ENCODE results near the gene PTPRH. TPM values are rescaled to one million over a fixed set of nuclear protein-coding genes. Genes with fewer than 3 reads are reported as not detected.
A peak's percentile ranks its signal among the peaks of the same experiment; 100 is the strongest.

PTPRH gene
- total RNA-seq, 1 donor from 2014 or later: 2.1 TPM

DNA sequence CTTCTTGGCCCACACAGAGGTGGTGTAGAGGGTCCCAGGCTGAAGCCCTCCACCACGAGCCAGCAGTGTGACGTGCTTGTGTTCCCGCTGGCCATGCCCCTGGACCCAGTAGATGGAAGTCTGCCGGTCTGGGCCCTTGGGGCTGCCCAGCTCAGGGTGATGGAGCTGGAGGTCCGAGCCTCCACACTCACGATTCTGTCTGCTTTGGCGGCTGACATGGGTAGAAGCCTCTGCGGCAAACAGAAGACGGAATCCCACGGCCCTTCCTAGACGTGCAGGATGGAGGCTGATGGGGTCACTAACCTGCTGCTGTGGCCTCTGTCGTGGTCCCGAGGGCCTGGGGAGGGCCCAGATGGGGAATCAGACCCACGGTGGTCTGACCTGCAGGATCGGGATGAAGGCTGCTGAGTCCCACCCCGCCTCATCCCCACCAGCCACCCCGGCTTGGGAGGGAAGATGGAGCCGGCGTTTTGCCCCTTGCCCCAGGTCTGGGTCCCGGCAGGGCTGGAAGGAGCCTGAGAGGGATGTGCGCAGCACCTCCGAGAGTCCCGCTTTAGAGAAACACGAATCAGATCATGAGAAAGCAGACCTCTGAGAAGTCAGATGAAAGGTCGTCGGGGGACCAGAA is 14.9 kb upstream of the PTPRH start:
- H3K36me3 ChIP-seq (ENCODE audit: control insufficient read depth, insufficient read depth, low read length): no peaks in the 10 kb centered on the region
- TF ChIP-seq, protein P1, sequence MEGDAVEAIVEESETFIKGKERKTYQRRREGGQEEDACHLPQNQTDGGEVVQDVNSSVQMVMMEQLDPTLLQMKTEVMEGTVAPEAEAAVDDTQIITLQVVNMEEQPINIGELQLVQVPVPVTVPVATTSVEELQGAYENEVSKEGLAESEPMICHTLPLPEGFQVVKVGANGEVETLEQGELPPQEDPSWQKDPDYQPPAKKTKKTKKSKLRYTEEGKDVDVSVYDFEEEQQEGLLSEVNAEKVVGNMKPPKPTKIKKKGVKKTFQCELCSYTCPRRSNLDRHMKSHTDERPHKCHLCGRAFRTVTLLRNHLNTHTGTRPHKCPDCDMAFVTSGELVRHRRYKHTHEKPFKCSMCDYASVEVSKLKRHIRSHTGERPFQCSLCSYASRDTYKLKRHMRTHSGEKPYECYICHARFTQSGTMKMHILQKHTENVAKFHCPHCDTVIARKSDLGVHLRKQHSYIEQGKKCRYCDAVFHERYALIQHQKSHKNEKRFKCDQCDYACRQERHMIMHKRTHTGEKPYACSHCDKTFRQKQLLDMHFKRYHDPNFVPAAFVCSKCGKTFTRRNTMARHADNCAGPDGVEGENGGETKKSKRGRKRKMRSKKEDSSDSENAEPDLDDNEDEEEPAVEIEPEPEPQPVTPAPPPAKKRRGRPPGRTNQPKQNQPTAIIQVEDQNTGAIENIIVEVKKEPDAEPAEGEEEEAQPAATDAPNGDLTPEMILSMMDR (IDR thresholded peaks at IDR 0.05; ENCODE audit: insufficient read depth, low read length, poor library complexity, severe bottlenecking): no peak
- H3K27me3 ChIP-seq (ENCODE audit: control insufficient read depth, insufficient read depth, low read length): no peaks in the 10 kb centered on the region
- no peak for DNase-seq (ENCODE audit: low read depth)
- H3K4me3 ChIP-seq (ENCODE audit: low read depth, low read length): no peak overlapping the region

DNA sequence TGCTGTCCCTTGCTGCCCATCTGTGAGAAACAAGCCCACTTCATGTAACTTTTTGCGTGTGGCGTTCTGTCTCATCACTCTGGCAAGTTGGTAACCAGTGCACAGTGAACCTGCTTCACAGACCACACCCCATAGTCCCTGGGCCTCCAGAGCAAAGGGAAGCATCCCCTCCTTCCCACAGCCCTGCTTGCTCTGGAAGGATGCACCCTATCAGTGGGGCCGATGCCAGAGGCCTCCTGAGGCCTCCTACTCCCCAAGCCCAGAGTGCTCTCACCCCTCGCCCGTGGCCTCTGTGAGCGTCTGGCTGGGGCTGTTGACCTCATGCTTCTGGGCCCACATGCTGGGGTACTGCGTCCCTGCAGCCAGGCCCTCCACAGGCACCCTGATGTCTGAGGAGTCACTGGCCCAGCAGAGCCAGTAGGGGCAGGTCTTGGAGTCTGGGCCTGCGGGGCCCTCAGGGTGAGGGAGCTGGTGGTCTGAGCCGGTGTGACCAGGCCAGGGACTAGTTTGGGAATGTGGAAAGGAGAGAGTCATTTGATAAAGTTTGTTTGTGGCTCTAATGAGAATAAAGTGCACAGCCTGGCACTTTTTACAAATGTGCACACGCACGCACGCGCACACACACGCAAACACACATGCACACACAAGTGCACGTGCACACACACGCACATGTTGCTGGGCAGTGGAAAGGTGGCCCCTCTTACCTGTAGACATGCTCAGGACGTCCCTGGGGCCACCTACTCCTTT is 14.2 kb upstream of the PTPRH start:
- TF ChIP-seq, protein P1 (IDR thresholded peaks at IDR 0.05; ENCODE audit: insufficient read depth, low read length, poor library complexity, severe bottlenecking): no peak
- no peak overlapping the region for H3K4me3 ChIP-seq (ENCODE audit: low read depth, low read length)
- no peaks in the 10 kb centered on the region for H3K36me3 ChIP-seq (ENCODE audit: control insufficient read depth, insufficient read depth, low read length)
- H3K27me3 ChIP-seq (ENCODE audit: control insufficient read depth, insufficient read depth, low read length): no peaks in the 10 kb centered on the region
- DNase-seq (ENCODE audit: low read depth): no peak

DNA sequence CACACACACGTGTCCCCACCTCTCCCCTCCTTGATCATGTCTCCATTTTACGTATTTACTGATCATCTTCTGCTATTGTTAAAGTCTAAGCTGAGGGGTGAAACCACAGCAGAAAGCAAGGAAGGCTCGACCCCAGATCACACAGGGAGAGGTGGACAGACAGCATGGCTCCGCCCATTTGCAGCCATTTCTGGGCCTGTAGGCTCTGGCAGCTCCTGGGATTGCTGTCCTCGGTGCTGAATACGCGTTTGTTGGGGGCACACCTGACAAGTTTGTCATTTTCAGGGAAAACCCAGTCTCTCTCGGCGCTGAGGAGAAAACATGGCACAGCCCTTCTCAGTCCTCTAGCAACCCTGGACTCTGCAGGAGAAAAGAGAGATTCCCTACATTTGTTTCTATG is 11.2 kb upstream of the PTPRH start:
- TF ChIP-seq, protein P1 (IDR thresholded peaks at IDR 0.05; ENCODE audit: insufficient read depth, low read length, poor library complexity, severe bottlenecking): no peak
- H3K36me3 ChIP-seq (ENCODE audit: control insufficient read depth, insufficient read depth, low read length): no peaks in the 10 kb centered on the region
- H3K27me3 ChIP-seq (ENCODE audit: control insufficient read depth, insufficient read depth, low read length): no peaks in the 10 kb centered on the region
- no peak overlapping the region for H3K4me3 ChIP-seq (ENCODE audit: low read depth, low read length)
- DNase-seq (ENCODE audit: low read depth): no peak

DNA sequence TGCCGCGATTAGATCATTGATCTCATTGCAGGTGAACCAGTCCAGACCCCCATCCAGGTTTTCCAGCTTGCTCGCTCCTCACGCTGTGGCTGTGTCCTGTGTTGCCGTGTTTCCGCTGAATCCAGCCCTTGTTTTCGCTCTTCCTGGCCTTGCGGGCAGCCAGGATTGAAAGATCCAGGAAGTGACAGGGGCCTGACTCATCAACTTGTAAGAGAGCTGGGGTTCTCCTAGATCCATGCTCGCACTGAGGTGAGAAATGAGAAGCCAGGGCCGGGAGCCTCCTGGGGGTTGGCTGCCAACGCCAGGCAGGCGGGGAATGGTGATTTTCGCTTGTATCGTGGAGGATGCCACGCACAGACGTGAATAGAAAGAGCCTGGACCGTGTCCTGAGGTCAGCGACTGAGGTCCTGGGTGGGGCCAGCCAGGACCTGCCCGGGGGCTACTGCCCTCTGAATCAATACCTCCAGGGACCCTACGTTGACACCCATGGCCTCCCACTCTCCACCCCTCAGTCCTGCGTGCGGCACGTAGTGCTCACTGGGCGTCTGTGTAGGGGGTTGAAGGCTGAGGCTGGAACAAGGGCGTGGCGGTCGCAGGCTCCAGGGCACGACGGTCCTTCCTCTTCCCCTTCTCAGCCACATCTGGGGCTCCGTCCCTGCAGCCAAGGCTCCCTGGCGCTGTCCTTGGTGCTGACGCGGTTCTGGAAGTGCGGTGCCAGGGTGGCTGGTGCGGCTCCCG is 7.3 kb upstream of the PTPRH start:
- H3K27me3 ChIP-seq (ENCODE audit: control insufficient read depth, insufficient read depth, low read length): no peaks in the 10 kb centered on the region
- H3K36me3 ChIP-seq (ENCODE audit: control insufficient read depth, insufficient read depth, low read length): no peaks in the 10 kb centered on the region
- TF ChIP-seq, protein P1 (IDR thresholded peaks at IDR 0.05; ENCODE audit: insufficient read depth, low read length, poor library complexity, severe bottlenecking): no peak
- peak; percentile 99 for DNase-seq (ENCODE audit: low read depth)
- peak overlapping the region; percentile 37 for H3K4me3 ChIP-seq (ENCODE audit: low read depth, low read length)

DNA sequence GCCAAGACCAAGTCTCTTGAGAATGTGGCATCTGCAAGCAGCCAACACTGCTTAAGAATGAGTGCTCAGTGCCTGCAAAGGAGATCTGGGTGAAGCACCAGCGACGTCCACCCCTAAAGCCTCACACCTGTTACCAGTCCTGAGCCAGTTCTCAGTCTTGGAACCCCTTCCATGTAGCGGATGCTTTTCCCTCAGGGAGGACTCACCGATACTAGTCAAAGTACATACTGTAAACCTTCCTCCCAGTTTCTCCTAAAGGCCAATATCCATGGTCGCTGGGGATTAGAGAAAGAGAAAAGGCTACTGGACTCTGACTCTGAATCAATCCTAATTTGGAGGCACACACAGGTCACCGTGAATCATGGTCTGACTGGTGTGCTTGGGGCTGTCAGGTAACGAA is 4.2 kb upstream of the PTPRH start:
- no peak for DNase-seq (ENCODE audit: low read depth)
- Histone ChIP-seq H3K36me3 (ENCODE audit: control insufficient read depth, insufficient read depth, low read length) (no peaks in the 10 kb centered on the region), H3K27me3 (ENCODE audit: control insufficient read depth, insufficient read depth, low read length) (no peaks in the 10 kb centered on the region), H3K4me3 (ENCODE audit: low read depth, low read length) (no peak overlapping the region)
- TF ChIP-seq, protein P1 (IDR thresholded peaks at IDR 0.05; ENCODE audit: insufficient read depth, low read length, poor library complexity, severe bottlenecking): no peak
